Measurements from ENCODE around the gene IER3.
"Not testable (repeated sequence)": the region's sequence is repeated elsewhere in the genome, so short reads cannot be mapped to it uniquely, and the experiment has no call there.

IER3 gene

GRCh38 chr6:30727920-30728553 lies 16.3 kb downstream of the IER3 start:
- TF ChIP-seq POLR2A (IDR thresholded peaks at IDR 0.05; ENCODE audit: low read depth, low read length): no peak
- FAIRE-seq (no peak), DNase-seq (ENCODE audit: insufficient read length, low spot score) (no peak)

GRCh38 chr6:30726506-30727413 lies 17.6 kb downstream of the IER3 start:
- no peak for DNase-seq (ENCODE audit: insufficient read length, low spot score)
- no peak for TF ChIP-seq POLR2A (IDR thresholded peaks at IDR 0.05; ENCODE audit: low read depth, low read length)
- no peak for FAIRE-seq

- FAIRE-seq (peak; percentile 15), DNase-seq (ENCODE audit: insufficient read length, low spot score) (no peak)
- TF ChIP-seq POLR2A (IDR thresholded peaks at IDR 0.05; ENCODE audit: low read depth, low read length): no peak; the same call in none of the 2 replicates
Observed at GRCh38 chr6:30725713-30726505, 18.4 kb downstream of the IER3 start.

- no peak for TF ChIP-seq POLR2A (IDR thresholded peaks at IDR 0.05; ENCODE audit: low read depth, low read length)
- FAIRE-seq: no peak
- DNase-seq (ENCODE audit: insufficient read length, low spot score): no peak
Observed at GRCh38 chr6:30724906-30725667, 19.3 kb downstream of the IER3 start.

- DNase-seq (ENCODE audit: insufficient read length, low spot score); FAIRE-seq: not testable (repeated sequence)
Observed at GRCh38 chr6:30723843-30724741, 20.3 kb downstream of the IER3 start.

- FAIRE-seq; DNase-seq (ENCODE audit: insufficient read length, low spot score): not testable (repeated sequence)
Observed at GRCh38 chr6:30723159-30723842, 21.0 kb downstream of the IER3 start.

GRCh38 chr6:30722280-30723112 lies 21.9 kb downstream of the IER3 start:
- no peak for DNase-seq (ENCODE audit: insufficient read length, low spot score)
- no peak for TF ChIP-seq POLR2A (IDR thresholded peaks at IDR 0.05; ENCODE audit: low read depth, low read length)
- no peak for FAIRE-seq

GRCh38 chr6:30722025-30722279 lies 22.4 kb downstream of the IER3 start:
- FAIRE-seq; DNase-seq (ENCODE audit: insufficient read length, low spot score): not testable (repeated sequence)

GRCh38 chr6:30721198-30722024 lies 22.9 kb downstream of the IER3 start:
- peak; percentile 41; the same call in 1 of the 2 replicates for TF ChIP-seq POLR2A (IDR thresholded peaks at IDR 0.05; ENCODE audit: low read depth, low read length)
- FAIRE-seq: no peak
- DNase-seq (ENCODE audit: insufficient read length, low spot score): no peak

- TF ChIP-seq POLR2A (IDR thresholded peaks at IDR 0.05; ENCODE audit: low read depth, low read length): peak; percentile 39; the same call in 1 of the 2 replicates
- FAIRE-seq (no peak), DNase-seq (ENCODE audit: insufficient read length, low spot score) (no peak)
Observed at GRCh38 chr6:30720738-30721197, 23.6 kb downstream of the IER3 start.

All from H54 (cell line).